Measurements from ENCODE around the gene FLCN.

The FLCN gene

DNA sequence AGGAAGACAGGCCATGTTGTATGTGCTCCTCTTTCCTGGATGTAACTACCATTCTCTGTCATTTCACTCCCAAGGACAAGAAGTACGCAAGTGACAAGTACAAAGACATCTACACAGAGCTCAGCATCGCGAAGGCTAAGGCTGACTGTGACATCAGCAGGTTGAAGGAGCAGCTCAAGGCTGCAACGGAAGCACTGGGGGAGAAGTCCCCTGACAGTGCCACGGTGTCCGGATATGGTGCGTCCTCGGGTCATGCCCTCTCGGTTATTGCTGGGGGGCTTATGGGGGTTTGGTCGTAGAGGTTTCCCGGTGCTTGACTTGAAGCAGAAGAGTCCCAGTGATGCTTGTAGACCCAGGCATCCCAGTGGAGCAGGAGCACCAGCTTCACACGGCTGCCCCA, 59.8 kb downstream of the FLCN start:
- no peak for TF ChIP-seq ZFP30 (CRISPR knock-in tag; IDR thresholded peaks at IDR 0.05)
- no peak for TF ChIP-seq ZFP3 (CRISPR knock-in tag; IDR thresholded peaks at IDR 0.05)
- TF ChIP-seq OSR1 (CRISPR knock-in tag; IDR thresholded peaks at IDR 0.05) = no peak
- no peak for TF ChIP-seq ISL1 (CRISPR knock-in tag; IDR thresholded peaks at IDR 0.05)
- TF ChIP-seq, protein P1, sequence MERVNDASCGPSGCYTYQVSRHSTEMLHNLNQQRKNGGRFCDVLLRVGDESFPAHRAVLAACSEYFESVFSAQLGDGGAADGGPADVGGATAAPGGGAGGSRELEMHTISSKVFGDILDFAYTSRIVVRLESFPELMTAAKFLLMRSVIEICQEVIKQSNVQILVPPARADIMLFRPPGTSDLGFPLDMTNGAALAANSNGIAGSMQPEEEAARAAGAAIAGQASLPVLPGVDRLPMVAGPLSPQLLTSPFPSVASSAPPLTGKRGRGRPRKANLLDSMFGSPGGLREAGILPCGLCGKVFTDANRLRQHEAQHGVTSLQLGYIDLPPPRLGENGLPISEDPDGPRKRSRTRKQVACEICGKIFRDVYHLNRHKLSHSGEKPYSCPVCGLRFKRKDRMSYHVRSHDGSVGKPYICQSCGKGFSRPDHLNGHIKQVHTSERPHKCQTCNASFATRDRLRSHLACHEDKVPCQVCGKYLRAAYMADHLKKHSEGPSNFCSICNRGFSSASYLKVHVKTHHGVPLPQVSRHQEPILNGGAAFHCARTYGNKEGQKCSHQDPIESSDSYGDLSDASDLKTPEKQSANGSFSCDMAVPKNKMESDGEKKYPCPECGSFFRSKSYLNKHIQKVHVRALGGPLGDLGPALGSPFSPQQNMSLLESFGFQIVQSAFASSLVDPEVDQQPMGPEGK (CRISPR knock-in tag; IDR thresholded peaks at IDR 0.05; ENCODE audit: borderline replicate concordance) = no peak
- TF ChIP-seq RARB (CRISPR knock-in tag; IDR thresholded peaks at IDR 0.05) = no peak
- TF ChIP-seq SNAI2 (CRISPR knock-in tag; IDR thresholded peaks at IDR 0.05) = no peak
- no peak for TF ChIP-seq PPARA (CRISPR knock-in tag; IDR thresholded peaks at IDR 0.05; ENCODE audit: borderline replicate concordance)
- no peak for TF ChIP-seq ARNTL (CRISPR knock-in tag; IDR thresholded peaks at IDR 0.05; ENCODE audit: borderline replicate concordance, low read depth)
- TF ChIP-seq, protein P2, sequence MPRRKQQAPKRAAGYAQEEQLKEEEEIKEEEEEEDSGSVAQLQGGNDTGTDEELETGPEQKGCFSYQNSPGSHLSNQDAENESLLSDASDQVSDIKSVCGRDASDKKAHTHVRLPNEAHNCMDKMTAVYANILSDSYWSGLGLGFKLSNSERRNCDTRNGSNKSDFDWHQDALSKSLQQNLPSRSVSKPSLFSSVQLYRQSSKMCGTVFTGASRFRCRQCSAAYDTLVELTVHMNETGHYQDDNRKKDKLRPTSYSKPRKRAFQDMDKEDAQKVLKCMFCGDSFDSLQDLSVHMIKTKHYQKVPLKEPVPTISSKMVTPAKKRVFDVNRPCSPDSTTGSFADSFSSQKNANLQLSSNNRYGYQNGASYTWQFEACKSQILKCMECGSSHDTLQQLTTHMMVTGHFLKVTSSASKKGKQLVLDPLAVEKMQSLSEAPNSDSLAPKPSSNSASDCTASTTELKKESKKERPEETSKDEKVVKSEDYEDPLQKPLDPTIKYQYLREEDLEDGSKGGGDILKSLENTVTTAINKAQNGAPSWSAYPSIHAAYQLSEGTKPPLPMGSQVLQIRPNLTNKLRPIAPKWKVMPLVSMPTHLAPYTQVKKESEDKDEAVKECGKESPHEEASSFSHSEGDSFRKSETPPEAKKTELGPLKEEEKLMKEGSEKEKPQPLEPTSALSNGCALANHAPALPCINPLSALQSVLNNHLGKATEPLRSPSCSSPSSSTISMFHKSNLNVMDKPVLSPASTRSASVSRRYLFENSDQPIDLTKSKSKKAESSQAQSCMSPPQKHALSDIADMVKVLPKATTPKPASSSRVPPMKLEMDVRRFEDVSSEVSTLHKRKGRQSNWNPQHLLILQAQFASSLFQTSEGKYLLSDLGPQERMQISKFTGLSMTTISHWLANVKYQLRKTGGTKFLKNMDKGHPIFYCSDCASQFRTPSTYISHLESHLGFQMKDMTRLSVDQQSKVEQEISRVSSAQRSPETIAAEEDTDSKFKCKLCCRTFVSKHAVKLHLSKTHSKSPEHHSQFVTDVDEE (CRISPR knock-in tag; IDR thresholded peaks at IDR 0.05) = no peak
- TF ChIP-seq CSDC2 (CRISPR knock-in tag; IDR thresholded peaks at IDR 0.05) = no peak
- no peak for TF ChIP-seq ESRRG (CRISPR knock-in tag; IDR thresholded peaks at IDR 0.05)
- no peak for TF ChIP-seq ZNF70 (CRISPR knock-in tag; IDR thresholded peaks at IDR 0.05)
- TF ChIP-seq BACH2 (CRISPR knock-in tag; IDR thresholded peaks at IDR 0.05; ENCODE audit: borderline replicate concordance) = no peak

DNA sequence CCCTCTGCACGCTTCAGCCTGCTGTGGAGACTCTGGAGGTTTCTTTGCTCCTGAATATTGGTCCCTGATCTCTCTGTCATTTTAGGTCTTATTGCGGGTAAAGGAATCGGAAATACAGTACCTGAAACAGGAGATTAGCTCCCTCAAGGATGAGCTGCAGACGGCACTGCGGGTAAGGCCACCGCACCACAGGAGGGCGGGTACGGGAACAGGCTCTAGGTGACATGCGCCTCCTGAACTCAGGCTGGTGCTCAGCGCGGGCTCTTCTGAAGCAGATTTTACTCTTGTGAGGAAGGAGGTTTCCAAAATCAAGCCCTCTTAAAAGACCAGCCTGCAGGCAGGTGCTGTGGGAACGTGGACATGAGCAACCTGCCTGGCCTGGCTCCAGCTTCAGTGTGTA, 60.6 kb downstream of the FLCN start:
- TF ChIP-seq RARB (CRISPR knock-in tag; IDR thresholded peaks at IDR 0.05) = no peak
- TF ChIP-seq ZNF70 (CRISPR knock-in tag; IDR thresholded peaks at IDR 0.05) = no peak
- no peak for TF ChIP-seq TCF4 (CRISPR knock-in tag; IDR thresholded peaks at IDR 0.05; ENCODE audit: borderline replicate concordance)
- no peak for ATAC-seq

More for the DNA sequence above, 59.8 kb downstream of the FLCN start:
- ATAC-seq = no peak

DNA sequence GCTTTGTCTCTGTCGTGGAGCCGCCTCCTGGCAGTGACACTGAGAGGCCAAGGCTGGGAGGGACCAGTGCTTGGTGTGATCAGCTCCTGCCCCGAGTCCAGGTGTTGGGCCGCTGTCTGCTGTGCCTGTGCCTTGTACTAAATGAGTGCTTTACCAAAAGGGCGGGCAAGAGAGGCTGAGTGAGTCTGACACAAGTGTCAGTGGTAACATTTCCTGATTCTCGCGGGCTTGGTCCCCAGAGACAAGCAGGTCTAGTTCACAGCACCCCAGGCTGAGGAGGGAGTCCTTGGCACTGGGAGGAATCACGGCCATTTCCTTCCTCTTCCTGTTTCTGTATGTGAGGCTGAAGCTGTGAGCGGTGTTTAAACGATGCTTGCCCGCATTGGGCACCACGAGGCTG, 61.1 kb downstream of the FLCN start:
- TF ChIP-seq ISL1 (CRISPR knock-in tag; IDR thresholded peaks at IDR 0.05) (no peak), ZNF565 (CRISPR knock-in tag; conservative IDR thresholded peaks at IDR 0.05; ENCODE audit: low read depth) (no peak), BACH2 (CRISPR knock-in tag; IDR thresholded peaks at IDR 0.05; ENCODE audit: borderline replicate concordance) (no peak), OSR1 (CRISPR knock-in tag; IDR thresholded peaks at IDR 0.05) (no peak), RARB (CRISPR knock-in tag; IDR thresholded peaks at IDR 0.05) (no peak), ZNF8 (CRISPR knock-in tag; IDR thresholded peaks at IDR 0.05) (no peak), ZC3H10 (CRISPR knock-in tag; IDR thresholded peaks at IDR 0.05) (no peak)
- no peak for ATAC-seq

GRCh38 chr17:17175340-17175739, 61.6 kb downstream of the FLCN start:
- TF ChIP-seq ZFP3 (CRISPR knock-in tag; IDR thresholded peaks at IDR 0.05) = no peak
- TF ChIP-seq, protein P3, sequence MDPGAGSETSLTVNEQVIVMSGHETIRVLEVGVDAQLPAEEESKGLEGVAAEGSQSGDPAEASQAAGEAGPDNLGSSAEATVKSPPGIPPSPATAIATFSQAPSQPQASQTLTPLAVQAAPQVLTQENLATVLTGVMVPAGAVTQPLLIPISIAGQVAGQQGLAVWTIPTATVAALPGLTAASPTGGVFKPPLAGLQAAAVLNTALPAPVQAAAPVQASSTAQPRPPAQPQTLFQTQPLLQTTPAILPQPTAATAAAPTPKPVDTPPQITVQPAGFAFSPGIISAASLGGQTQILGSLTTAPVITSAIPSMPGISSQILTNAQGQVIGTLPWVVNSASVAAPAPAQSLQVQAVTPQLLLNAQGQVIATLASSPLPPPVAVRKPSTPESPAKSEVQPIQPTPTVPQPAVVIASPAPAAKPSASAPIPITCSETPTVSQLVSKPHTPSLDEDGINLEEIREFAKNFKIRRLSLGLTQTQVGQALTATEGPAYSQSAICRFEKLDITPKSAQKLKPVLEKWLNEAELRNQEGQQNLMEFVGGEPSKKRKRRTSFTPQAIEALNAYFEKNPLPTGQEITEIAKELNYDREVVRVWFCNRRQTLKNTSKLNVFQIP (CRISPR knock-in tag; IDR thresholded peaks at IDR 0.05; ENCODE audit: borderline replicate concordance, low read depth) = no peak
- no peak for TF ChIP-seq OSR1 (CRISPR knock-in tag; IDR thresholded peaks at IDR 0.05)
- no peak for TF ChIP-seq RARB (CRISPR knock-in tag; IDR thresholded peaks at IDR 0.05)
- no peak for TF ChIP-seq ZNF565 (CRISPR knock-in tag; conservative IDR thresholded peaks at IDR 0.05; ENCODE audit: low read depth)

DNA sequence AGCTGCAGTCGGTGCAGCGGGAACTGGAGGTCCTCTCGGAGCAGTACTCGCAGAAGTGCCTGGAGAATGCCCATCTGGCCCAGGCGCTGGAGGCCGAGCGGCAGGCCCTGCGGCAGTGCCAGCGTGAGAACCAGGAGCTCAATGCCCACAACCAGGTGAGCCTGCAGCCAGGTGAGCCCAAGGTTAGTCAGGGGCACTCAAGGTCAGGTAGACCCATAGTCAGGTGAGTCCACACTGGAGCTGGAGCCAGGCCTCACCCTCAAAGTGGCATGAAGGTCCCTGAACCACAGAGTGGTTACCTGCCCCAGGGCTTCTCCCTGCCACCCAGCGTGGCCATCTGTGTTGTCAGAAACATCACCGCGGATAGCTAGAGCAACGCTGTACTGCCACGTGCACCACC, 63.0 kb downstream of the FLCN start:
- ATAC-seq = no peak
- TF ChIP-seq ZNF8 (CRISPR knock-in tag; IDR thresholded peaks at IDR 0.05) (no peak), OSR1 (CRISPR knock-in tag; IDR thresholded peaks at IDR 0.05) (no peak), SNAI2 (CRISPR knock-in tag; IDR thresholded peaks at IDR 0.05) (no peak)
- TF ChIP-seq, protein P1 (CRISPR knock-in tag; IDR thresholded peaks at IDR 0.05; ENCODE audit: borderline replicate concordance) = no peak

More at GRCh38 chr17:17175340-17175739, 61.6 kb downstream of the FLCN start:
- no peak for ATAC-seq
